Spleen (tissue), 11 donors: Measurements from ENCODE around the gene C3orf20. TPM values are rescaled to one million over a fixed set of nuclear protein-coding genes. Genes with fewer than 3 reads are reported as not detected.

ENCODE experiments used
- DNase-seq: peaks from one replicate; pipeline ENCODE4 v3.0.0-alpha.2; 2020
- H3K27ac ChIP-seq, 8 donors: fragments of 200-600 bp; sonication (generic) in 7 of 8; 1 replicate in 4 of 8; 2 replicates in 4 of 8; pipeline versions ENCODE4 v1.5.0 to v1.8.0; 2016 to 2021; ENCODE audit warnings: inconsistent platforms in 4 of 8, mild to moderate bottlenecking in 4 of 8, moderate library complexity in 1 of 8
- H3K27me3 ChIP-seq, 7 donors: fragments of 200-600 bp; sonication (generic) in 6 of 7; replicated peaks in 1 of 7; 1 replicate in 4 of 7; 2 replicates in 3 of 7; pipeline versions ENCODE4 v1.5.0 to v1.8.0; 2016 to 2021; ENCODE audit warnings: inconsistent platforms in 3 of 7, mild to moderate bottlenecking in 1 of 7
- H3K36me3 ChIP-seq, 6 donors: fragments of 200-600 bp; sonication (generic) in 5 of 6; 1 replicate in 4 of 6; 2 replicates in 2 of 6; pipeline versions ENCODE4 v1.5.0 to v1.8.0; 2016 to 2021; ENCODE audit warnings: inconsistent platforms in 2 of 6
- H3K4me1 ChIP-seq, 6 donors: fragments of 200-600 bp; sonication (generic) in 5 of 6; 1 replicate in 3 of 6; 2 replicates in 3 of 6; pipeline versions ENCODE4 v1.5.0 to v1.8.0; 2016 to 2021; ENCODE audit warnings: inconsistent platforms in 3 of 6
- H3K4me3 ChIP-seq, 8 donors: fragments of 200-600 bp; sonication (generic) in 7 of 8; 1 replicate in 4 of 8; 2 replicates in 4 of 8; pipeline versions ENCODE4 v1.5.0 to v1.8.0; 2016 to 2021; ENCODE audit warnings: inconsistent platforms in 4 of 8, mild to moderate bottlenecking in 4 of 8, moderate library complexity in 2 of 8
- H3K9me3 ChIP-seq, 8 donors: fragments of 200-600 bp; sonication (generic) in 7 of 8; 1 replicate in 4 of 8; 2 replicates in 4 of 8; pipeline versions ENCODE4 v1.5.0 to v1.8.0; 2016 to 2021; ENCODE audit warnings: inconsistent platforms in 4 of 8
- CTCF ChIP-seq, 11 experiments: fragments of 200-600 bp in 7 of 11; fragments of 450-650 bp in 4 of 11; sonication (generic) in 4 of 11; IDR thresholded peaks in 8 of 11; conservative IDR thresholded peaks in 3 of 11; 1 replicate in 7 of 11; 2 replicates in 4 of 11; pipeline versions ENCODE4 v1.4.0 to v1.8.0; 2016 to 2021; ENCODE audit warnings: antibody characterized with exemption in 11 of 11, inconsistent platforms in 4 of 11, mild to moderate bottlenecking in 1 of 11
- POLR2A ChIP-seq, 3 donors: fragments of 450-650 bp; IDR thresholded peaks; one replicate each; pipeline ENCODE4 v1.5.1; 2017; ENCODE audit warnings: antibody characterized with exemption in 3 of 3, mild to moderate bottlenecking in 1 of 3
- POLR2AphosphoS5 ChIP-seq, 3 donors: sonication (generic); formaldehyde crosslinking; IDR thresholded peaks; one replicate each; pipeline ENCODE4 v1.5.1; 2017; ENCODE audit warnings: antibody characterized with exemption in 3 of 3
- WGBS, 5 donors: extraction: QIAGEN DNeasy Blood & Tissue Kit in 3 of 5; methylation state at CpG; one replicate each; pipeline versions ENCODE4 v1.1.5 to v1.1.7; 2013 to 2018; 5-methylcytosine and 5-hydroxymethylcytosine counted together
- intact Hi-C: fragments of 100-400 bp; cut with DNase I; formaldehyde crosslinking; loops from one replicate; pipeline ENCODE4 v1.15.0; 2023; ENCODE audit warnings: low total_unique reads
- polyA plus RNA-seq, 3 donors: library from polyadenylated mRNA; stranded (reverse); fragments of 200-250 nt; gene quantifications; one replicate each; pipeline ENCODE4 v1.2.1, GENCODE V29; 2013
- total RNA-seq, 7 donors: library from RNA; depleted of rRNA in 3 of 7; stranded (reverse); fragments of >200 nt in 3 of 7; fragmentation: NEBNext Ultra II Directional in 4 of 7; extraction: Animal tissue kit (Norgen Biotek cat#: 25700) in 4 of 7; gene quantifications; one replicate each; pipeline versions ENCODE4 v1.1.0 to v1.2.1, GENCODE V29; 2016 to 2021
- donor health status: healthy with polysubstance abuse.
- donor health status: DM: no; HTN: no; CAD: no; lungs with moderate emphysema.
- donor health status: DM: no; HTN: no; CAD: no.
- donor health status: Bipolar disorder and iron deficiency.
- donor health status: healthy.
- donor health status: DM: no; HTN: no; CAD: no.
- donor health status: DM: yes; HTN: yes; CAD: no.

C3orf20 gene
- total and polyA plus RNA-seq, 10 donors: 0.17 to 1.1 (median 0.30) TPM; not detected in 3

GRCh38 chr3:14768881-14769280, 93.9 kb downstream of the C3orf20 start:
- 86 to 92% (median 87%) methylated on average over 6 of the region's 6 CpGs for WGBS, 5 donors
- peak; percentile 38 for DNase-seq
- no peak for TF ChIP-seq POLR2AphosphoS5 (IDR thresholded peaks at IDR 0.05)
- no peaks in the 10 kb centered on the region for H3K4me1 ChIP-seq
- H3K9me3 ChIP-seq: no peaks in the 10 kb centered on the region
- H3K27ac ChIP-seq: no peak overlapping the region
- H3K27me3 ChIP-seq: no peaks in the 10 kb centered on the region
- no peaks in the 10 kb centered on the region for H3K36me3 ChIP-seq
- intact Hi-C loops: no loop called here
- H3K4me3 ChIP-seq: no peak overlapping the region

- Histone ChIP-seq H3K4me3 (no peak overlapping the region), H3K36me3 (no peaks in the 10 kb centered on the region), H3K27me3 (no peaks in the 10 kb centered on the region), H3K27ac (no peak overlapping the region), H3K9me3 (no peaks in the 10 kb centered on the region), H3K4me1 (no peaks in the 10 kb centered on the region)
- WGBS, 5 donors: 86 to 95% (median 90%) methylated on average over 11 of the region's 11 CpGs
- intact Hi-C loops: loop anchor here (10.0 kb wide), 1 partner anchor 95 kb away; the partner anchor contains the start of gene C3orf20
- TF ChIP-seq POLR2A (IDR thresholded peaks at IDR 0.05): no peak
- TF ChIP-seq CTCF (IDR thresholded peaks at IDR 0.05 in 8 of 11, conservative IDR thresholded peaks at IDR 0.05 in 3 of 11): no peak
- no peak for TF ChIP-seq POLR2AphosphoS5 (IDR thresholded peaks at IDR 0.05)
- DNase-seq: peak; percentile 51
These were observed 94.8 kb downstream of the C3orf20 start for GRCh38 chr3:14769544-14770325.

- no peak for TF ChIP-seq POLR2A (IDR thresholded peaks at IDR 0.05)
- TF ChIP-seq POLR2AphosphoS5 (IDR thresholded peaks at IDR 0.05): no peak
- no peak for TF ChIP-seq CTCF (IDR thresholded peaks at IDR 0.05 in 8 of 11, conservative IDR thresholded peaks at IDR 0.05 in 3 of 11)
- H3K36me3 ChIP-seq: no peaks in the 10 kb centered on the region
- 85 to 95% (median 90%) methylated on average over 7 of the region's 7 CpGs for WGBS, 5 donors
- H3K4me1 ChIP-seq: no peaks in the 10 kb centered on the region
- no peak overlapping the region for H3K4me3 ChIP-seq
- no peaks in the 10 kb centered on the region for H3K9me3 ChIP-seq
- intact Hi-C loops: loop anchor here (10.0 kb wide), 1 partner anchor 96 kb away; the partner anchor contains the start of gene C3orf20
- peak; percentile 23 for DNase-seq
- no peaks in the 10 kb centered on the region for H3K27me3 ChIP-seq
- H3K27ac ChIP-seq: no peak overlapping the region
These were observed 95.7 kb downstream of the C3orf20 start for GRCh38 chr3:14770591-14770990.

- peak; percentile 55 for DNase-seq
- 82 to 93% (median 84%) methylated on average over 17 to 18 of the region's 18 CpGs for WGBS, 5 donors
- Histone ChIP-seq H3K27ac (no peak overlapping the region), H3K4me3 (no peak overlapping the region), H3K36me3 (no peaks in the 10 kb centered on the region), H3K9me3 (no peaks in the 10 kb centered on the region), H3K27me3 (no peaks in the 10 kb centered on the region), H3K4me1 (no peaks in the 10 kb centered on the region)
- no peak for TF ChIP-seq POLR2A (IDR thresholded peaks at IDR 0.05)
- no peak for TF ChIP-seq CTCF (IDR thresholded peaks at IDR 0.05 in 8 of 11, conservative IDR thresholded peaks at IDR 0.05 in 3 of 11)
- TF ChIP-seq POLR2AphosphoS5 (IDR thresholded peaks at IDR 0.05): no peak
- intact Hi-C loops: loop anchor here (10.0 kb wide), 1 partner anchor 97 kb away; the partner anchor contains the start of gene C3orf20
These were observed 96.9 kb downstream of the C3orf20 start for GRCh38 chr3:14771593-14772497.
